OCI-LY1 (cell line): Measurements from ENCODE around the gene POU5F1.

Experiments
- EZH2 ChIP-seq: fragments of 200-600 bp; sonication (generic), shearing (Covaris generic); IDR thresholded peaks from 2 replicates; pipeline ENCODE4 v1.8.0; 2017; ENCODE audit warnings: borderline replicate concordance, mixed run types, mild to moderate bottlenecking, antibody characterized with exemption, low read length, moderate library complexity, mixed read lengths
- TF ChIP-seq, protein P1 (sequence below): fragments of 200-600 bp; sonication (generic), shearing (Covaris generic); IDR thresholded peaks from 2 replicates; pipeline ENCODE4 v1.5.1; 2017; ENCODE audit warnings: mild to moderate bottlenecking, antibody characterized with exemption, low read length, moderate library complexity, mixed read lengths

DNA sequence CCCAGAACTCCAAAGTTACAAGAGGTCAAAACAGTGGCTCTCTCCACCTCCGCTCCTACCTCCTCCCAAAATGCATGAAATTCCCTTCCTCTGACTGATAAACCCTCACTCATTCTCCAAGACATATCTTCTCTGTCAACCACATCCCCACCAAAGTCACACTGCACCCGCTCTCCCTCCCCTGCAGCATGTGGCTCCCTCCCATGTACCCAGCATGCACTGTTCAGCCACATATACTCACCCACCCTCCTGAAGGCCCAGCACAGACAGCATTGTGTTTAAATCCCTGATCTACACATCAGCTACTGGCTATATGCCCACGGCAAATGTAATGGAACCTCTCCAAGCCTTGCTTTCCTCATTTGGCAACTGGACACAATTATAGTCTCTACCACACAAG, 5.5 kb upstream of the POU5F1 start:
- TF ChIP-seq, protein P1, sequence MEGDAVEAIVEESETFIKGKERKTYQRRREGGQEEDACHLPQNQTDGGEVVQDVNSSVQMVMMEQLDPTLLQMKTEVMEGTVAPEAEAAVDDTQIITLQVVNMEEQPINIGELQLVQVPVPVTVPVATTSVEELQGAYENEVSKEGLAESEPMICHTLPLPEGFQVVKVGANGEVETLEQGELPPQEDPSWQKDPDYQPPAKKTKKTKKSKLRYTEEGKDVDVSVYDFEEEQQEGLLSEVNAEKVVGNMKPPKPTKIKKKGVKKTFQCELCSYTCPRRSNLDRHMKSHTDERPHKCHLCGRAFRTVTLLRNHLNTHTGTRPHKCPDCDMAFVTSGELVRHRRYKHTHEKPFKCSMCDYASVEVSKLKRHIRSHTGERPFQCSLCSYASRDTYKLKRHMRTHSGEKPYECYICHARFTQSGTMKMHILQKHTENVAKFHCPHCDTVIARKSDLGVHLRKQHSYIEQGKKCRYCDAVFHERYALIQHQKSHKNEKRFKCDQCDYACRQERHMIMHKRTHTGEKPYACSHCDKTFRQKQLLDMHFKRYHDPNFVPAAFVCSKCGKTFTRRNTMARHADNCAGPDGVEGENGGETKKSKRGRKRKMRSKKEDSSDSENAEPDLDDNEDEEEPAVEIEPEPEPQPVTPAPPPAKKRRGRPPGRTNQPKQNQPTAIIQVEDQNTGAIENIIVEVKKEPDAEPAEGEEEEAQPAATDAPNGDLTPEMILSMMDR = no peak
- TF ChIP-seq EZH2 = no peak
